Epidermal melanocyte (primary cell): Measurements from ENCODE around the gene RGS19.

Experiments
- DNase-seq: peaks from one replicate; pipeline ENCODE4 v3.0.0; 2011; ENCODE audit warnings: low spot score; ENCODE audit not compliant: insufficient read length

RGS19 gene

DNA sequence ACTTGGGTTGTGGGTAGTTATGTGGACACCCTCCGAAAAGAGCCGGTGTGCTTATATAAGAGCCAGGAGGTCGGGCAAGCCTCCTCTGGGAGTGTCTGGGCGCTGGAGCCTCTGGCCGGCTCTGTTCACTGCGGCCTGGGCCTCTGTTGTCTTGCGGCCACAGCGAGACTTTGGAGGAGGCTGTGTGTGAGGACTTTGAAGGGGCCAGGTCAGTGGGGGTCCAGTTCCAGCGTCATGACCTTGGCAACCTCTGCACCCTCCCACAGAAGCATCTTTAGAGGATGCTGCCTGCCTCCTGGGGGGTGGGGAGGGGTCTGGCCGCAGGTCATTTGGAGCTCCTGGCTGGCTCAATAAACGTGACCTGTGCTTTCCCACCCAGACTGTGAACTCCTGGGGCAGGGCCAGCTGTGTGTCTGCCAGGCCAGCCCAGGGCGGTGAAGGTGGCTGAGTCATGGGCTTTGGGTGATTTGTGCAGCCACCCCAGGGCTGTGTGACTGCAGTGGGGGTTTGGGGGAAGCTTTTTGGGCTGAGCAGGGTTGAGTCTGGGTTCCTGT is 15.1 kb downstream of the RGS19 start:
- no peak for DNase-seq

DNA sequence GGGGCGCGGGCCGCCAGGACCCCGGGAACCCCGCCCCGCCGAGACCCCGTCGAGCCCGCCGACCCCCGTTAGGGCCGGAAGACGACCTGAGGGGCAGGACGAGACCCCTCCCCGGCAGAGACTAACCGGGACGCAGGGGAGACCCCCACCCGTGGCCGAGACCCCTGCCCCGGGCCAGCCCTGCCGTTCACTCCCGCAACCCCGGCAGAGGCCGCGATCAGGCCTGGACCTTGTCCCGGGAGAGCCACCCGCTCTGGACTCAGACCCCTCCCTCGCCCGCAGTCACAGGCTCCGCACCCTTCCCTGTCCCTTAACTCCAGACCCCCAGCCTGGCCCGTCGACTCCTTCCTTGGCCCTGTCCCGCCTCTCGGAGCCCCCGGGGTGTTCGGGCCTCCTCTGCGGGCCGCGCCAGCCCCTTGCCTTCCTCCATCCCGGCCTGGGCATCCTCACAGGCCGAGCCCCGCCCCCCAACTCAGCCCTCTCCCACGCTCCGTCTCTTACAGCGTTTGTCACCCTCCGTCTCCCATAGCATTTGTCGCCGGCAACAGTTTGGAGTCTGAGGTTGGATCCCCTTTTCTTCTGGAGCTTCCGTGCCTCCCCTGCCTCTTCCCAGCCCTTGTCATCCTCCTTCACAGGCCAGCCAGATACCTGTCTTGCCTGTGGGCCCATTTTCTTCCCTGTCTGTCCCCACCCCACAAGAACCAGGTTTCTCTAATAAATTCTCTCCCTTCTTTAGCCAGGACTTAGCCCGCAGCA is 15.8 kb downstream of the RGS19 start:
- DNase-seq: no peak

DNA sequence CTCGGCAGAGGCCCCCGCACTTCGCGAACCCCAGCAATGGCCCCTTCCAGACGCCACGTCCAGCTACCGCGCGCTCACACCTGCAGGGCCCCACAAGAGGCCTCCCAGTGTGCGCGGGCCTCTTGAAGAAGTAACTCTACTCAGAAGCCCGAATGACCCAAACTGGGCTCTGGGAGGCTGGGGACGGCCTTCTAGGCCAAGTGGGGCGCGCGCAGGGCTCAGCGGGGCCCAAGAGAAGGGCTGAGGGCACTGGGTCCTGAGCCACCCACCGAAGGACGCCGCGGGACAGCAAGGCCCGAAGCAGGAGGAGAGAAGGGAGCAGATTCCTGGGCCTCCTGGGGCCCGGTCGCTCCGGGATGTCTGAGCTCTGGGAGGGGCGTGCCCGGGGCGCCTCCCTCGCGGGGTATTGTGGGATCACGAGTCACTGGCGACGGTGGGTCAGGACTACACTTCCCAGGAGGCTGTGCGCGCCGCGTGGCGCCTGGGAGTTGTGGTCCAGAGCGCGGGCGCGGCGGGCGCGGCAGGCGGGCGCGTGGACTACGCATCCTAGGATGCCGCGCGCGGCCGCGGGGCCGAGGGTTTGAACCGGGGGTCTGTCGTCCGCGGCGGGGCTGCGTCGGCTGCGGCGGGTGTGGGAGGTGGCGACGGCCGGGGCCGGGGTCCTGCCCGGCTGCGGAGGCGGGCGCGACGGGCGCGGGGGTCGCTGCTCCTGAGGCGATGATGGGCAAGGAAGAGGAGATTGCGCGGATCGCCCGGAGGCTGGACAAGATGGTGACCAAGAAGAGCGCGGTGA is 16.5 kb downstream of the RGS19 start, which contains the start of gene TCEA2:
TCEA2 (plus strand) TSS at position 603 of the 793 bp plus-strand sequence; CDS start at position 718, 115 bp downstream.
- peak; percentile 100 for DNase-seq

DNA sequence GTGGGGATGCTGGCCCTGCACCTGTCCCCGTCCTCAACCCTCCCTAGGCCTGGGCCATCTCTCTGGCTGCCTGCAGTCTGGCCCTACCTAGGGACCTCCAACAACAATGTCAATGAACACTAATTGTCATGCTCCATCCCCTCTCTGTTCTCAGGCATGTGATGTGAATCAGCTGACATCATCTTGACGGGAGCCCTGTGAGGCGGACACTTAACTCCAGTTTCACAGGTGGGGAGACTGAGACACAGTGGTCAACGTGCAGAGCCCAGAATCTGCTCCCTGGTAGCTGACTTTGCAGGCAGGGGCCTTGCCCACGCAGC is 17.1 kb downstream of the RGS19 start:
- no peak for DNase-seq

DNA sequence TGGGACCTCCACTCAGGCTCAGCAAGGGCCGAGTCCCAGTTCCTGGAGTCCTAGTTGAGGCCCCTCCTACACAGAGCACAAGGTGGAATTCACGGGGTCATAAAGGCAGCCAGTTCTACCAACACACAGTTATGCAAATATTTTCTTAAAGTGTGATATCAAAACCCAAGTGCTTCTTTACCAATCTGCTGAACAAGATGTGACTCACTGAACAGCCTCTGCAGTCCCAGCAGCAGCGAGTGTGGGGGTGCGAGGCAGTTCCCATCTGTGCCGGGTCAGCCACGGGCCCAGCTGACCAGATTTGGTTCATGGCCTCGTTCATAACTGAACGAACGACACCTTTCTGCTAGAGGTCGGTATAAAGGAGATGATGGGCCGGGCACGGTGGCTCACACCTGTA is 20.8 kb downstream of the RGS19 start:
- no peak for DNase-seq

DNA sequence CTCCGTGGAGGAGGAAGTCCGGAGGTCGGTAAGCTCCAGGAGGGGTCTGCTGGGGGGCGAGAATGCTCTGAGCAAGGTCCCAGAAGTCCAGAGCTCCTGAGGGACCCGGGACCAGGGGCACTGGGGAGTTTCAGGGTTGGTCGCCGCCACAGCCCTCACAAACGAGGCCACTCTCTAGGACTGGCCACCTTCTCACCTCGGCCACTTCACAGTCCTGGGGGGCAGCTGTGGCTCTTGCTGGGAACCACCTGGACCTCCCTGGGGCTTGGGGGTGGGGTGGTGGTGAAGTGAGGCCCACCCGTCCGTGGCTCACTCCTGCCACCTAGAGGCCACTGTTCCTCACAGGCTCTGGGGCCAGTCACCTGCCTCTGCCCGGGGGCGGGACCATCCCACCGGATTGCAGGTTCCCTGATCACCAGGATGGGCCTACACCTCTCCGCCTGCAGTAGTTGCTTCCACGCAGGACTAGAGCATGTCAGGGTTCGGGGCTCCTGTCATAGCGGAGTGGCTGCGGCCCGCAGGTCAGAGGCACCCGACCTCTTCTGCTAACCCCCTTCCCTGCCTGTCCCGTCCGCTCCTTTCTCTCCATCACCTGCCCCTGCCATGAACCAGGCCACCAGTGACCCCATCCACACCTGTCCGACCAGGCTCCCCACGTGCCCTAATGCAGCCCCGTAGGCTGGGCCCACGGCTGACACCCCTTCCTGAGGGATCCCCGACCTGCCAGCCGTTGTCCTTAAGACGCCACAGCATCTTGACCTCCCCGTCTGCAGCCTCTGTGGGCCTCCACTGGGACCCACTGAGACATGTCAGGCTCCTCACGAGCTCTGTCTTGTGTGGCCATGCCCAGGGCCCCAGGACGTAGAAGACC is 21.5 kb downstream of the RGS19 start:
- DNase-seq: peak; percentile 96

DNA sequence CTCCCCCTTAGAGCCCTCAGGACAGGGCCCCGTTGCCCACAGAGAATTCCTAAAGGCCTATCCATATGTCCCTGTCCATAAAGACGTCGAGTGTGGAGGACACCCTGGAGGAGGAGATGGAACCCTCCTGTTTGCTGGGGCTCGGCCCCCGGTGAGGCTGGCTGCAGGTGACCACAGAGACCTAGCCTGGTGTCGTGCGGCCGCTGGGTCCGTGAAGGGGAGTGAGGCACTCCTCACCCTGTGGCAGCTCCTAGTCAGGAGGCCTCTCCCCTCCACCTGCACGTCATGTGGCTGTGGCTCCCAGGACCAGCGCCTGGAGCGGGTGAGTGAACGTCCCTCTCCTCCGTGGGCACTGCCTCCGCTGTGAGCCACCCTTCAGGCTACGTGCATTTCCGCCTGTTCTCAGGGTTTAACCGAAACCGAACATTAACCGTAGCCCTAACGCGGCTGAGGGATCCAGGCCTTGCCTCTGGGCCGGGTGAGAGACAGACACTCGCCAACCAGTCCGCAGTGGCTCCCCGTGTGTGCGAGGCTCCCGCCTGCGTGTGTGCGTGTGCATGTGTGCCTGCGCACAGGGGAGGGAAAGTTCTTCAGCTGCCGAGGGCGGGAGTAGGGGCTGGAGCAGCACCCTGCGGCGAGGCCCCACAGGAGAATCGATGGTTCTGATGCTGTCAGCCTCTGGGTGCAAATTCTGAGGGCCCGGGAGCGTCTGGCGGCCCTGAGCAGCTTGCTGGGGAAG is 22.3 kb downstream of the RGS19 start:
- DNase-seq: no peak

DNA sequence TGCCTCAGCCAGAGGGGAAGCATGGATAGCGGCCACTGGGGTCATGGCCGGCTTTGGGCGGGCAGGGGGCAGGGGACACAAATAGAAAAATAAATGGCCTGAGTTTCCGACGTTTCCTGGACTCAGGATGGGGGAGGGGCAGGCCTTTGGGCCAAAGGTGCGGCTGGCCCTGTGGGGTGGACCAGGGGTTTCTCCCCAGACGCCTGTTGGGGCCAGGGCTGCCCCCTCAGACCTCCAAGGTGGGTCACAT is 22.8 kb downstream of the RGS19 start:
- no peak for DNase-seq

DNA sequence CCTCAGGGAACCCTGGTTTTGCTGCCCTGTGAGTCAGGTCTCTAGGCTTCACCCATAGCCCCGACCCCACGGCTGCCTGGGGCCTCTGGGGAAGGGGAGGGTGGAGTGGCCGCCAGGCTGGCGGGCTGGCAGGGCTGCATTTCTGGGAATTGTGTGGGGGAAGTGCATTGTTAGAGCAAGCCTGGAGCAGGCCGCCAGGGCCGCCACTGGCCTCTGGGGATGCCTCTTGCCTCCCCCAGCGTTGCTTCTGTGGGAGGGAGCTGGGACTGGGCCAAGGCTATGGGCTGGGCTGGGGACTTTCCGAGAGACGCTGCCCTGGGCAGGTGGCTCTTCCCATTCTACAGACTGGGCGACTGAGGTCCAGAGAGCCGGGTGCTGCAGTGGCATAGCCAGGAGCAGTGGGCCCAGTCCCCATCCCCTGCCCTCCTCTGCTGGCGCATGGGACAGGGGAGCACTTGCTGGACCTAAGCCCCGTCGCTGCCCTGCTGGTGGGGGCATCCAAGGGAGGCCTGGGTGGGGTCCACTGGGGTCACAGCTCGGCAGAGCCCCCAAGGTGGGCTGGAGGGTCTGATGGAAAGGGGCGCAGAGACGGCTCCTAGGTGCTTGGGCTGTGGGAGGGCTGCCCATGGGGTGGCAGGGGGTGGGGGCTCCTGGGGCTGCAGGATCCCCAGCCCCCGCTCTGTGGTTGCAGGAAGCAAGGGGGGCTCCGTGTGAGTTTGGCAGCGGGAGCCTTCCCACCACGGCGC is 23.3 kb downstream of the RGS19 start:
- no peak for DNase-seq

DNA sequence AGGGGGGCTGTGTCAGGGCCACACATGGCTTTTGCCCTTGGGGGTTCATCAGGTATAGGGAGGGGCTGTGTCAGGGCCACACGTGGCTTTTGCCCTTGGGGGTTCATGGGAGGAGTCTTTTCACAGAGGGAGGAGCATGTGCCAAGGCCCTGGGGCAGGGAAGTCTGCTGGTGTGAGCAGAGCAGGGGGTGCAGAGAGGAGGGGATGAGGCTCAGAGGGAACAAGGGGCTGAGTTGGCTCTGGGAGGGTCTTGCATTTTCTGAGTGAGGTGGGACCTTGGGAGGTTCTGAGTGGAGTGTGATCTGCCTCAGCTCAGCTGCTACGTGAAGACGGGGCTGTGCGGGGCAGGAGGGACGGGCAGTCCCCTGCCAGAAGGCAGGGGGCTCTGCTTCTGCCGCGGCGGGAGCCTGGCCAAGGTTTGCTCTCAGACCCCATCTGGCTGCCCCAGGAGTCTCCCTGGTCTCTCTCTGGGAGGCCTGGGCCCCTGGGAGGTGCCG is 23.9 kb downstream of the RGS19 start:
- no peak for DNase-seq

DNA sequence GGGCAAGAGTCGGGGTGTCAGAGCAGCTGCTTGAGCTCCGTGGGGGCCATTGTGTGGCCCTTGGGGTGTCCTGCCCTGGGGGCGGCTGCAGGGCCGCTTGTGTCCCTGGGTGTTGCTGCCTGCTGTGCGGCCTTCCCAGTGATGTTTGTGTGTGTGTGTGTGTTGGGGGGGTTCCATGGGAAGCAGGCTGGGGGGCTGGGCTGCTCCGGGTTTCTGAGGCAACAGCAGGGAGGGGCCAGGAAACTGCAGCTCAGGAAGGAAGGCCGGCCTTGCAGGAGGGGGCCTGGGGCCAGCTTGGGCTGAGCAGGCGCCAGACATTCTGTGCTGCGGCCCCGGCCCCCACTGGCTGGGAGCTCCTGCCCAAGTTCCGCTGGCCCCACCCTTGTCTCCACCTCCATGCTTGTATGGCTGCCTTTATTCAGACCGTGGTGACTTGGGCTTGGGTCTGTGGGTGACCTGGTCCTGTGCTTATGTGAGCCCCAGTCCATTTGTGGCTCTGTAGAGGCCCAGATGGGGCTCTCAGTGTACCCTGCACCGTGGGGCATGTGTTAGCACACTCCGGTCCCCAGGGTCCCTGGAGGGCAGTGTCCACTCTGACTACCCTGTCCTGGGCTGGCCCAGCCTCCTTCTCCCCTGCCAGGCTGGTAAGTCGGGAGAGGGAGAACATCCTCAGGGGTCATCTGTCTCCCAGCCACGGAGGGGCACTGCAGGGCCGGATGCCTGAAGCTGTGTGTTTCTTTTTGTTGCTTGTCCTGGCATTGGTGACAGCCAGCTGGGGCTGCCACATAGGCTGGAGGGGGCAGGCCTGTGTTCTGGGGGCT is 25.3 kb downstream of the RGS19 start:
- no peak for DNase-seq

DNA sequence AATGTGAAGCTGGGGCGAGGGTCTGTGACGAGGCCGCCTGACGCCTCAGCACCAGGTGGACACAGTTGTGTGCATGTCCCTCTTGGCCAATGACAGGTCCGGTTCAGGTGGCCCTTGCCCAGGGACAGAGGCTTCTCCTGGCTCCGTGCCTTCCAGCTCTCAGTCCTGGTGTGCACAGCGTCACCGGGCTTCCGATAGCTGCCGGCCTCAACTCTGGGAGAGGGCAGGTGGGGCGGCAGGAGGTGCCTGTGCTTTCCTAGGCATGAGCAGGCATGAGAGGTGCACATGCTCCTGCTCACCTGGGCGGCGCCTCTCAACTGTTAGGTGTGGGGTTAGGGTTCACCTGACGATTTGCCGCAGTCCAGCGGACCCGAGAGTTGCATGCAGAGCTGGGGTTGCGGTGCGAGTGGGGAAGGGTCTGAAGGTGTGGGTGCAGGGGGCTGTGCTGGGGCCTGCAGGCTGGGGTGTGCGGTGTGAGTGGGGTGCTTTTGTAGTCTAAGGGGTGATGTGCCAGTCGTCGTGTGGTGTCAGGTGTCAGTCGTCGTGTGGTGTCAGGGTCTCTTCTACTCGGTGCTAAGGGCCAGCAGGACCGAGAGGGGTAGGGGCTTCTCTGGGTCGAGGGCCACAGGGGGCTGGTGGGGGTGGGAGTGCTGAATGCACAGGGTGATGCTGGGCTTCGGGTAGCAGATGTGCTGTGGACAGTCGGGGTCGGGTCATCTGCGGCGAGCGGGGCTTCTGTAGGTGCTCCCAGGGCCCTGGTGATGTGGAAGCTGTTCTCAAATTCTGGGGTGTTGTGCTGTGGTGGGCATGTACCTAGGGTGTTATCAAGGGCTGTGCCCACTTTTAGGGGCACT is 26.1 kb downstream of the RGS19 start:
- DNase-seq: no peak

DNA sequence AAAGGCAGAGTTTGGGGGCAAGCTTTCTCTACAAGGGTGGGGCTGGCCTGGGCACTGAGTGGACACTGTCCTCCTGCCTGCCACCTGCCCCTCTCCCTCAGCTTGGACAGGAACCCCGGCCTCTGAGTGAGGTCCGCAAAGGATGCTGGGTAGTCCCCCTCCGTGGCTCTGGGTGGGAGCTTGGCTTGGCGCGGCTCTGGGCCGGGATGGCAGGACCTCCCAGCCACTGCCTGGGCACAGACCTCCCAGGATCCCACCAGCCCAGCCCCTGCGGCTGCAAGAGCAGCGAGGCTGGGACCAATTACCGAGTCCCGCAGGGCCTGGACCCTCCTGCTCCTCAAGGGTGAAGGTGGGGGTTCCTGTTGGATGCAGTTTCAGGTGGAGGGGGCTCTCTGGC is 27.0 kb downstream of the RGS19 start:
- DNase-seq: no peak

DNA sequence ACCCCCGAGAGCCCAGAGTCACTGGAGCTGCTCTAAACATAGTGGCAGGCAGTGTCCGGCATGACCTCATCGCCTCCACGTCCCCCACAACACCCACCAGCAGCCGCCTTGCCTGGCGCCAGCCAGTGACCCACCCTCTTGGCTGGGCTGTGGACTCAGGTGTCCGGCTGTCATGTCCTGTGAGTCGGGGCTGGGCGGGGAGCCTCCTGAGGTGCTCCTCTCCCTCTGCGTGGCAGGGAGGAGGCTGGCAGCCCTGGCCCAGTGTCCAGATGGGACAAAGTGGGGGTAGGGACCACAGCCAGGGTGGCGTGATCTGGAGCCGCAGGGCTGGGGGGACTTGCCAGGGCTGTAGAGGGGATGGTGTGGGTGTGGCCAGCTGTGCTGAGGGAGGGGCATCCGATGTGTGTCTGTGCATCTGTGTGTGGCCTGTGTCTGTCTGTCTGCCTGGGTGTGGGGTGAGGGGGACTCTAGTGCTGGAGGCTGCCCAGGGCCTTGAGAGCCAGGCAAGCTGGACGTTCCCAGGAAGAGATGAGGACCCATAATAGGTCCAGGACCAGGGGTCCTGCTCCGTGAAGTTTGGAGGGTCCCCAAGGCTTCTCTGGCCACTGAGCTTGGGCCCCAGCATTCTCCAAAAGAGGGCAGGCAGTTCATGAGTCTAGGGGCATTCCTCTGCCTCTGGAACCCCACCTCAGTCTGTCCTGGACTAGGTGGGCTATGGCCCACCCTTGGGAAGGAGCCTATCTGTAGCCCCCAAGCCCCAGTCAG is 27.6 kb downstream of the RGS19 start:
- no peak for DNase-seq

DNA sequence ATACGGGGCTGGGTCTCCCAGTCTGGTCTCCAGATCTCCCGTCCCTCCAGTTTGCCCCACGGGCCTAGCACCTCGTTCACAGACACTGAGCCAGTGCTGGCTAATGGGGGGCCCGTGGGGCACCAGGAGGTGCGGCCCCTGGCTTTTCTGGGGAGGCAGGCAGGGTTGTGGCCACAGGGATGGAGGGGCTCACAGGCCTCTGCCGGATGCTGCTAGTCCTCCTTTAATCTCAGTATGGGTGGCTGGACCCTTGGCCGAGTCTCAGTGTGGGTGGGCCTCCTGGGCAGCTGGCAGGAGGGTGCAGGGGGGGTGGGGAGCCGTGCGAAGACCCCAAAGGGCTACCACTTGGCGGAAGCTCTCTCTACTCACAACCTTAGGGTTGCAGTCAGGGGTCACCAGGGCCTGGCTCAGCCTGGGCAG is 28.3 kb downstream of the RGS19 start:
- no peak for DNase-seq

DNA sequence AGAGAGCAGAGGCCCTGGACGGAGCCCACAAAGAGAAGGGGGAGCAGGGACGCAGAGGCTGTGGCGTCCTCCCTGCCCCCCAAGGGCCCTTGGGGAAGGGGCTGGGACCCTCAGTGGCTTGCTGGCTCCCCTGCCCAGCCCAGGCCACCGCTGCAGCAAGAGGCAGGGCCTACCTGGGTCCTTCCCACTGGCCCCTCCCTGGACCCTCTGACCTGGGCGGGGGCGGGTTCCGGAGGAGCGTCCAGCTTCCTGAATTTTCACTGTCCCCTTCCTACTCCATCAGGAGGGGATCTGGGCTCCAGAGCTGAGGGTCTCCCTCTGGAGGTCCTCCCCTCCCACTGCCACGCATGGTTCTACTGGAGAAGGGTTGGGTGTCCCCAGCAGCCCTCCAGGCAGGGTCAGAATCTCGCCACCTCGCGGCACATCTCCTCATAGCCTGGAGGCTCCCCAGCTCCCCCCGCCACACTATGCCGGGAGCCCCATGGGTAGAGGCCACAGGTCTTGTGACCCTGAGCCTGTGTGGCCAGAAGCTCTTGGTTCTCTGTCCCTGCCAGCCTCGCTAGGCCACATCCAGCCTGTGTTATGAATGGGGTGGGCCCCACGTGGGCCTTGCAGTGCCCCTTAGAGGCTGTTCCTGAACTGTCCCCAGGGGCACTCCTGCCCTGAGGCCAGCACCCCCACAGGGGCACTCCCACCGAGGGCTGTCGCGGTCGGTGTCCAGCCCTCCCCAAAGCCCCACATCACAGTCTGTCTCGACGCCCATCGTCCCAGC is 28.9 kb downstream of the RGS19 start:
- DNase-seq: no peak

DNA sequence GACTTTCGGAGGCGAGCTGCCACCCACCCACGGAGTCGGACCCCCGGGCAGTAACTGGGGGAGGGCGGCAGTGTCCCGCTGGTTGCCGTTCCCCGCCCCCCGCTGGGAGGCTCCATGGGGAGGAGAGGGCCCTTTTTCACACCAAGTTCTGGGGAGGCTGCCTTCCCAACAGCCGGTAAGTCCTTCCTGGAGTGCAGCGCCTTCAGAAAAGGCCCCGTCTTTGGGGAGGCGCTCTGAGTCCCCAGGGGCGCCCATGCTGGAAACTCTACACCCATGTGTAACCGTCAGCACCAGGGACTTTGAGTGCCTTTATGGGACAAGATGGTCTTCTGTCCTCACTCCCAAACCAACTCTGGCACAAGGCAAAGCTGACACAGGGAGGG is 29.4 kb downstream of the RGS19 start:
- no peak for DNase-seq
